ENCODE data around the gene WDR81. TPM values are rescaled to one million over a fixed set of nuclear protein-coding genes. Genes with fewer than 3 reads are reported as not detected.
"Not testable (repeated sequence)": the region's sequence is repeated elsewhere in the genome, so short reads cannot be mapped to it uniquely, and the experiment has no call there.

WDR81 gene
- total RNA-seq, 2 donors from 2014 or later, result 32.7 to 41.8 TPM

DNA sequence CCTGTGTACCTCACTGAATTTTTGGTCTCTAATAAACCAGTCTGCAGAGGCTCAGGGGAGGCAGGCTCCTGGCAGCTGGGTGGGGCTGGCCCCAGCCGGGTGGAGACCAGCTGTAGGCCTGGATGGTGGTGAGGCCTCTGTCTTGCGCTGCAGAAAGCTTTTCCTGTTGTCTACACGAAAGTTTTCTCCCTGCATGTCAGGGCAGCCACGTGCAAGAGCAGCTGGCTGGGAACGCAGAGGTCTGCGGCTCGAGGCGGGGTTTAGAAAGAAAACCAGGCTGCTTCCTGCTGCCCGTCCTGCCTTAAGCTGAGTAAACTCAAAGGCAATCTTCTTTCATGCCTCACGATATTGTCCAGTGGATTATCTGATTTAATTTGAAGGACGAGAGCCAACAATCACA, 39.8 kb downstream of the WDR81 start:
- Histone ChIP-seq H3K27ac (peak overlapping the region; percentile 1 to 47), H3K4me1 (ENCODE audit: control insufficient read depth in 1 of 2, low read depth in 2 of 2) (peaks cover 3 to 18% of the 10 kb centered on the region in 2 donors), H3K9me3 (no peaks in the 10 kb centered on the region), H3K4me3 (no peak overlapping the region), H3K36me3 (no peaks in the 10 kb centered on the region), H3K27me3 (replicated peaks; ENCODE audit: insufficient read depth) (no peaks in the 10 kb centered on the region)
- no peak for TF ChIP-seq CTCF (IDR thresholded peaks at IDR 0.05)
- ATAC-seq (ENCODE audit: insufficient number of reproducible peaks, low FRiP score, low read depth), result peak; percentile 8
- DNase-seq (ENCODE audit: low spot score), result no peak

DNA sequence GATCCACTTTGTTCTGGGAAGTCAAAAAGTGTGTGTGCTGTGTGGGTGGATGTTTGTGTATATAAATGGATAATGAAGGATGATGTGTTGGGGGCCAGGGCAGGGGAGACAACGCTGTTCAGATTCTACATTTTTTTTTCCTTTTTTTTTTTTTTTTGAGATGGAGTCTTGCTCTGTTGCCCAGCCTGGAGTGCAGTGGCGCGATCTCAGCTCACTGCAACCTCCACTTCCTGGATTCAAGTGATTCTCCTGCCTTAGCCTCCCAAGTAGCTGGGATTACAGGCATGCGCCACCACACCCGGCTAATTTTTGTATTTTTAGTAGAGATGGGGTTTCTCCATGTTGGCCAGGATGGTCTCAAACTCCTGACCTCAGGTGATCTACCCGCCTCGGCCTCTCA, 40.2 kb downstream of the WDR81 start:
- ATAC-seq (ENCODE audit: insufficient number of reproducible peaks, low FRiP score, low read depth); H3K36me3 ChIP-seq; H3K27me3 ChIP-seq (replicated peaks; ENCODE audit: insufficient read depth); DNase-seq (ENCODE audit: low spot score); H3K4me3 ChIP-seq; H3K9me3 ChIP-seq: not testable (repeated sequence)
- Histone ChIP-seq H3K4me1 (ENCODE audit: control insufficient read depth in 1 of 2, low read depth in 2 of 2) (peaks cover 3 to 18% of the 10 kb centered on the region in 2 donors), H3K27ac (peak overlapping the region in 1 of 2 donors; percentile 47)

DNA sequence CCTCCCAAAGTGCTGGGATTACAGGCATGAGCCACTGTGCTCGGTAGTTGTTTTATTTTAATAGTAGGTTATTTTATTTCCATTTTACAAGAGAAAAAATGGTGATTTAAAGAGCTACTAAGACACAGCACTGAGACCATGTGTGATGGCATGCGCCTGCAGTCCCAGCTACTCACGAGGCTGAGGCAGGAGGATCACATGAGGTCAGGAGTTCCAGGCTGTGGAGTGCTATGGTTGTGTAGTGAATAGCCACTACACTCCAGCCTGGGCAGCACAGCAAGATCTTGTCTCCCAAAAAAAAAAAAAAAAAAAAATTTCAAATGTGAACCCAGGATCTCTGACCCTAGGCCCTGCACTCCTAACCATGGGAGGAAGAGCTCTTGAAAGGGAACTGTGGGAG, 41.1 kb downstream of the WDR81 start:
- H3K4me1 ChIP-seq (ENCODE audit: control insufficient read depth in 1 of 2, low read depth in 2 of 2), result peaks cover 3 to 18% of the 10 kb centered on the region in 2 donors
- no peak overlapping the region for H3K4me3 ChIP-seq
- no peaks in the 10 kb centered on the region for H3K36me3 ChIP-seq
- DNase-seq (ENCODE audit: low spot score), result no peak
- ATAC-seq (ENCODE audit: insufficient number of reproducible peaks, low FRiP score, low read depth), result no peak
- H3K27ac ChIP-seq, result no peak overlapping the region
- H3K9me3 ChIP-seq, result no peaks in the 10 kb centered on the region
- no peaks in the 10 kb centered on the region for H3K27me3 ChIP-seq (replicated peaks; ENCODE audit: insufficient read depth)
- no peak for TF ChIP-seq CTCF (IDR thresholded peaks at IDR 0.05)

DNA sequence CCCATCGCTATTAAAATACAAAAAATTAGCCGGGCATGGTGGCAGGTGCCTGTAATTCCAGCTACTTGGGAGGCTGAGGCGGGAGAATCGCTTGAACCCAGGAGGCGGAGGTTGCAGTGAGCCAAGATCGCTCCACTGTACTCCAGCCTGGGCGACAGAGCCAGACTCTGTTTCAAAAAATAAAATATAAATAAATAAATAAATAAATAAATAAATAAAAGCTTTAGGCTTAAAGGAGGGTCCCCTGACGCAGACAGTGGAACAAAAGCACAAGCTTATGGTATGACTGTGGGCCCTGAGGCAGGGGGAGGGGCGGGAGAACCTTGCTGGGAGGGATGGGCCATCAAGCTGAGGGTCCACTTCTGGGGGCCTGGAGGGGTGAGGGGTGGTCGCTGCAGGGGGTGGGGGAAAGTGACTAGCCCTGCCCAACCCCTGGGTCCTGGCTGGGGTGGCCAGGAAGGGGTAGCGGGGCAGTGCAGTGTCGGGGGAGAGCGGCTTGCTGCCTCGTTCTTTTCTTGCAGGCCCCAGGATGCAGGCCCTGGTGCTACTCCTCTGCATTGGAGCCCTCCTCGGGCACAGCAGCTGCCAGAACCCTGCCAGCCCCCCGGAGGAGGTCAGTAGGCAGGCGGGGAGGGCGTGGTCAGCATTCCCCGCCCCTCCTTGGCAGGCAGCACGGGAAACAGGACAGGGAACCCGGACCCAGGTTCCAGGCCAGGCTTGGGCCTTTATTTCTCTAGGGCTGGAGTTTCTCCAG, 42.1 kb downstream of the WDR81 start:
- Histone ChIP-seq H3K9me3 (no peaks in the 10 kb centered on the region), H3K27ac (no peak overlapping the region), H3K4me3 (no peak overlapping the region), H3K27me3 (replicated peaks; ENCODE audit: insufficient read depth) (no peaks in the 10 kb centered on the region), H3K36me3 (no peaks in the 10 kb centered on the region), H3K4me1 (ENCODE audit: control insufficient read depth in 1 of 2, low read depth in 2 of 2) (peaks cover 3 to 18% of the 10 kb centered on the region in 2 donors)
- ATAC-seq (ENCODE audit: insufficient number of reproducible peaks, low FRiP score, low read depth) (no peak), DNase-seq (ENCODE audit: low spot score) (no peak)
- no peak for TF ChIP-seq CTCF (IDR thresholded peaks at IDR 0.05)

DNA sequence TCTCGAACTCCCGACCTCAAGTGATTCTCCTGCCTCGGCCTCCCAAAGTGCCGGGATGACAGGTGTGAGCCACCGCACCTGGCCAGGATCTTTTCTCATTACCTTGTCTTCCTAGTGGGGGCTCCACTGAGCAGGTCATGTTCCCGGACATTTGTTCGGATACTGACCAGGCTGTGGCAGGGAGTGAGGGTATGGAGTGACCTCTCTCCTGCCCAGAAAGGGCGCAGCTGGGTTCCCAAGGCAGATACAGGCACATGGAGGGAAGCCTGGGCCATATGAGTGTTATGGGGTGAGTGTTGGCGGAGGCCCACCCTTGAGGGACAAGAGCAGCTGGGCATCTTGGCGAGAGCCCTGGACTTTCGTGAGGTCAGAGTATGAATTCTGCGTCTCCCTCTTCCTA, 42.9 kb downstream of the WDR81 start:
- Histone ChIP-seq H3K4me3 (no peak overlapping the region), H3K27ac (no peak overlapping the region)
- no peak for ATAC-seq (ENCODE audit: insufficient number of reproducible peaks, low FRiP score, low read depth)

More for the DNA sequence above, 42.9 kb downstream of the WDR81 start:
- no peak for TF ChIP-seq CTCF (IDR thresholded peaks at IDR 0.05)
- peaks cover 3 to 18% of the 10 kb centered on the region in 2 donors for H3K4me1 ChIP-seq (ENCODE audit: control insufficient read depth in 1 of 2, low read depth in 2 of 2)
- DNase-seq (ENCODE audit: low spot score), result no peak
- no peaks in the 10 kb centered on the region for H3K9me3 ChIP-seq
- no peaks in the 10 kb centered on the region for H3K27me3 ChIP-seq (replicated peaks; ENCODE audit: insufficient read depth)
- H3K36me3 ChIP-seq, result no peaks in the 10 kb centered on the region
